T follicular helper cell (primary cell): ENCODE results near the gene PRDM12.
"Not testable (repeated sequence)": the region's sequence is repeated elsewhere in the genome, so short reads cannot be mapped to it uniquely, and the experiment has no call there.

Source experiments
- DNase-seq: peaks from one replicate; pipeline ENCODE4 v3.0.0-alpha.2; 2020; ENCODE audit warnings: low read depth

The PRDM12 gene

DNA sequence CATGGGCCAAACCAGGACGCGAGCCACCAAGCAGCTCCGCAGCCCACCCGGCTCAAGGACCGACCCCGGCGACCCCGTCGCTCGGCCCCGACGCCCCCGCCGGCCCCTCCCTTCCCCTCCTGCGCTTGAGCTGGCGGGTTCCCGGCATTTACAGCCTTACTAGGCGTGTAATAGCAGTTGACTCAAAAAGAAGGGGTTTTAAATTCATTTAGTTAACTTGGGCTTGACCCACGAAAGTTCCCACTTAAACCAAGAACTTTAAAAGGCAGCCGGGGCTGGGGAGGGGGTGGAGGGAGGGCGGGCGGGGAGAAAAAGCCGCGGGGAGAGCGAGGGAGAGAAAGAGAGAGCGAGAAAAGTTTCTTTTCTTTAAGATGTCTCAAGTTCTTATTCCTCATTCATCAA, 636 bp downstream of the PRDM12 start:
- DNase-seq = no peak

DNA sequence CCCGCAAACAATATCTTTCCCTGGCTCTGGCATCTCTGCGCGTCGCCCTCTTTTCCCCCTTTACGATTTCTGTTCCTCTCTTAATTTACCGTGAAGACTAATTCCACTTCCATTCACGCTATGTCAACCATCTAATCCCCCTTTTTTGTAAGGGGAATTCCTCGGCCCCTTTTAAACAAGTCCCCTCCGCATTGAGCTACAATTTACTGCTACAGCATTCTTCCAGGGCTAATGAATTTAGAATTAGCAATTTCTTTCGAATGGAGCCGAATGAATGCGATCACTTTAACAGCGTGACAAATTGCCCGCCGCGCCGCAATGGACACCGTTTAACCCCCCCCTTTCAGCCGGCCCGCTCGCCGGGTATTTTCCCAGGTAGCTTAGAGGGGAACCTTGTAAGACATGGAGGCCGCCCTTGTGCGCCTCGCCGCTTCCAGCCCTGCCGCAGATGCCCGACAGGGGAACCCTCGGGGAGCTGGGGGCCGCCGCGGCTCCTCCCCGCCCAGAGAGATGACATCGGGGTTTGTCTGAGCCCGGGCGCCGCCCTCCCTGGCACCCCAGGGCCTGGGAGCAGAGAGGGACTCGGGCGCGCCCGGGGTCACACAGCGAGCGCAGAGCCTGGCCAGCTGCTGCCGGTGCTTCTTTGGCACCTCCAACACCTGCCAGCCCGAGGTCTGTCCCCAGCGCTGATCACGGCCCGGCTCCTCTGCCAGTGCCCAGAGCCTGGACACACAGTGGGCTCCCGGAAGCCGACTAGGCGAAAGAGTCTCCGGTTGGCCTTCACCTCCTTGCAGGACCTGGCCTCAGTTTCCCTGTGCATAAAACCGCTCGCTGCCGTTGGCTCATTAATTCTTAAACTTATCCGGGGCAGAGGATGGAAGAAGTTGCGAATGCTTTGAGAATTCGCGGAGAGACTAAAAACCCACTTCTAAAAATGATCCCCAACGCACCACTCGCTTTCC, 1.3 kb downstream of the PRDM12 start:
- DNase-seq = no peak

DNA sequence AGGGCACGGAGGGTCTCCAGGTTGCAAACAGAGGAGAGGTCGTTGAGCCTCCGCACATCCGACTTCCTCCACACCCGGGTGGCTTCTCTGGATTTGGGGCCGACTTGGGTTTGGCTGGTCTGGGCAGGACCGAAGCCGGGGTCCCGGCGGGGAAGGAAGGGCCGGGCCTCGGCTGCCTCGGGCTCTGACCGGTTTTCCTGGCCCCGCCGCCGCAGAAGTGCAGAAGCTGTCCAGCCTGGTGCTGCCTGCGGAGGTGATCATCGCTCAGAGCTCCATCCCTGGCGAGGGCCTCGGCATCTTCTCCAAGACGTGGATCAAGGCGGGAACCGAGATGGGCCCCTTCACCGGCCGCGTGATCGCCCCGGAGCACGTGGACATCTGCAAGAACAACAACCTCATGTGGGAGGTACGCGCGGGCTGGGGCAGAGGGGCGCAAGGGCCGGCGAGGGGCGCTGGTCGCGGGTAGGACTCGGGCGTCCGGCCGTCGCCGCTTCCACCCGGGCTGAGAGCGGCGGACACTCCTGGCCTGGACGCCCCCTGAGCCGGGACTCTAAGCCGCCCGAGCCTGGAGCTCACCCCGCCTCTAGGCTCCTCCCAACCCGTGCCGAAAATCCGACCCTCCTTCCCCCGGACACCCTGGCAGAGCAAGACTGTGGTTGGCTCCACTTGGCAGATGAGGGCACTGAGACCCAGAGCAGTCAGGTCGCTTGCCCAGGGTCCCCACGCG, 2.2 kb downstream of the PRDM12 start:
- DNase-seq = no peak

DNA sequence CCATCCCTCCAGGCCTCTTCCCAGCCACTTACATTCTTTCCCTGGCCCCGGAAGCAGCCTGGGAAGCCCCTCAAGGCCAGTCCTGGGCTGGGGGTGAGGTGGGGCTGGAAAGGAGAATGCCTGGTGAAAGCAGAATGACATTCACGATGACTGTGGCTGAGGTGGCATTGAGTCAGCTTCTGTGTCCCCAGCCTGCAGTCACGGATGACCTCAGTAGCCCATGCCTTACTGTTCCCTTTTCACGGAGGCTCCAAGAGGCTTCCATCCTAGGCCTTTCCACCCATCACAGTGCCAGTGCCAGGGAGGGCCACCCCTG, 2.7 kb downstream of the PRDM12 start:
- DNase-seq = no peak

DNA sequence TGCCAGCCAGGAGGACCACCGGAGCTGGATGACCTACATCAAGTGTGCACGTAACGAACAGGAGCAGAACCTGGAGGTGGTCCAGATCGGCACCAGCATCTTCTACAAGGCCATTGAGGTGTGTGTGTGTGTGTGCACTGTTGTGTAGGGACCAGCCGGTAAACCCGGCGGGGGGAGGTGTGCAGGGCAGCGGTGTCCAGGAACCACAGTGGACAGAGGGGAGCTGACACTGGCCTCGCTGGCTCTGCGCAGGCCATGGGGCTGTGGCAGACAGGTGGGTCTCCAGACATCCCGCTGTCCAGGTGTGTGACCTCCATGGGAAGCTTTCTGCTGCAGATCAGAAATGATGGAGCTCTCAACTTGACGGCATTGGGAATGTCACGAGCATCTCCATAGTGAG, 3.8 kb downstream of the PRDM12 start:
- DNase-seq = no peak

DNA sequence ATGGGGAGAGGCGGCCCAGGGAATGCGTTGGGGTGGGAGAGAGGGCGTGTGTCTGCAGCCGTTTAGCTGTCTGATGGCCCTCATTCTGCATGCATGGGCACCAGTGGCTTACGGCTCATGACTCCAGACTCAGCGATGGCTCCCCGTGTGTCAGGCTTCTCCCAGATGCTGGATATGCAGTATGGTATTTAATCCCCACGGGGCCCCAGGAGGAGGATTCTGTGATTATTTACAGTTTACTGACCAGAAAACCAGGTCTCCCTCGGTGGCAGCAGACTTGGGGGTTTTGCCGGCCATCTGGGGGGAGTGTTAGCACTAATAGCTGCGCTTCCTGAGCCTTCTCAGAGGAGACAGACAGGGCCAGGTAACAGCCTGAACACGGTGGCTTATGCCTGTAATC, 4.3 kb downstream of the PRDM12 start:
- DNase-seq = no peak

DNA sequence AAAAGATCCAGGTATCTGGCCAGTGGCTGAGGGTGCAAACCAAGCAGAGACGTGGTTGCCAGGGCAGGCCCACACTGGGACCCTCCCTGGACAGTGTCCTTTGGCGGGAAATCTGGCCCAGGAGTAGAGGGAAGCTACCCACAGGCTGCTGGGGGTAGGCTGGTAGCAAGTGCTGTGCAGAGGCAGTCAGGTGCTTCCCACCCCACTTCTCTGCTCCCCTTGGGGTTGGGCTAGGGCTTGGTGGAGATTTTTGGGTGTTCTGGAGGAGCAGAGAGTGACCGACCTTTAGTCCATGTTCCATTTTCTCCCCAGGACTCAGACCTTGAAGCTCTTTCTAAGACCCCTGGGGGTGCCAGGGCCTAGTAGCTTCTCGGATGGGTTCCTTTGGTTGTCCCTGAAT, 5.6 kb downstream of the PRDM12 start:
- DNase-seq = no peak

DNA sequence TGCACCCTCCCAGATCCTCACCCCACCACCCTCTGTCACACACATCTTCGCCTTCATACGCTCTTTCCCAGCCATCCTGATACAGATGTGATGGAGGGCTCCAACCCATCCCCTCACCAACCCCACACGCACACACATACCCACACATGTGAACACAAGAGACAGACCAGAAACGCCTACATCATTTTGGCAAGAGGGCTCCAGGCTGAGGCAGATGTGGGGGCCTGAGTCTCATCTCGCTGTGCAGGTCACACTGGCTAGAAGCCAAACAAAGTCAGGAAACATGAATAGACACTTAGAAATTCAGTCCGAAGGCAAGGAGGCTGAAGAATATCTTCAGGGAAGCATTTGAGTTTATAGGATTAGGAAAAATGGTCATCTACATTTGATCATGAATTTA, 6.2 kb downstream of the PRDM12 start:
- DNase-seq = no peak

DNA sequence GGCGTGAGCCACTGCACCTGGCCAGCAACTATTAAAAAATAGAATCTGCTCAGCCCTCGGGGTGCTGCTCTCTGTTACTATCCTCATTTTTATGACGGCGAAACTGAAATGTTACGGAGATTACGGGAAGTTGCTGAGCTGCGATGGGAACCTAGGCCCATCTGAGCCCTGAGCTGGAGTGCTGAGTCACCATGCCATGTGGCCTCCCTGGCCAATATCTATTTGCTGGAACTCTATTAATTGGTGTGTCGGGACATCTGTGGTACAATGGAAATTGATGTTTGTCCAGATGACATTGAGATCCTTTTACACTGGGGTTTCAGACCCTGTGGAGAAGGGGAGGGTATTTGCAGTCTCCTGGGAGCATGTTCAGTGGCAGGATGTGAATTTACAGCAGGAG, 8.1 kb downstream of the PRDM12 start:
- DNase-seq = no peak

DNA sequence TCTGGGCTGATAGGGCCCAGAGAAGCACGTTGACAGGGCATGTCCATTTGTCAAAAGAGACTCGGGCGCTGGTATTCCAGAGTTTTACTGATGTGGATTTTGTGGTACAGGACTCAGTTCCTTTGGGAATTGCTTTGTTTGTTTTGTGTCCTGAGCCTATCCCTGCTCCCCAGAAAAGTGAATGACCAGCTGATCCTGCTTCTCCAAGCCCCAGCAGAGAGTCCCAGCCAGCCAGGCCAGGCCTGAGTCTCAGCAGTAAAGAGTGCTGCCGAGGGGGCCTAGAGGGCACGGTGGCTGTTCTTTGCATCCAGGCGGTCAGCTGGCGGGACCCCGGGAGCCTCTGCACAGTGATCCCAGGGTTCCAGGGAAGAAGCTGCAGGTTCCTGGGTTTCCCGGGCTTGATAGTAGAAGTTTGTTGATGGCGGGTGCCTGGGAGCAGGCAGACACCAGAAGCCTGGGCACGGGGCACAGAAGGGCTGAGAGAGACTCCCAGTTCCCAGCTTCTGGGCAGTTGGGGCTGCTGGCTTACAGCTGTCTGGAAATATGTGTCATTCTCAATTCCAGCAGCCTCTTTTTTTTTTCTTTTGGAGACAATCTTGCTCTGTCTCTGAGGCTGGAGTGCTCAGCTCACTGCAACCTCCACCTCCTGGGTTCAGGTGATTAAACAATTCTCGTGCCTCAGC, 8.7 kb downstream of the PRDM12 start:
- DNase-seq = no peak

DNA sequence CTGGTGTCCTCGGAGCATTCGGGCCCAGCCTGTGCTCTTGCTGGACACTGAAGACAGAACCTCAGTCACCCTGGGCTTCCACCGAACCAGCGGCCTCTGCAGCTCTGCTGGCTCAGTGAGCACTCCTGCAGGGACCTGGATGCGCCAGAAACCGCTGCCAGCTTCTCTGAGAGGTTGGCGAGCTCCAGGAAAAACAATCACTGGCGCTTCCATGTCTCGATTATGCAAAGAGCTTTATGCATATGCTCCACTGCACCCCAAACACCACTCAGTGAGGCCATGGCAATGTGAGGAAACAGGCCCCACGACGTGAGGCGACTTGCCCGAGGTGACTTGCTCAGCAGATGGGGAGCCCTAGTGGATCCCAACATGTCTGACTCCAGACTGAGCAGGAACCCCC, 11.0 kb downstream of the PRDM12 start:
- no peak for DNase-seq

DNA sequence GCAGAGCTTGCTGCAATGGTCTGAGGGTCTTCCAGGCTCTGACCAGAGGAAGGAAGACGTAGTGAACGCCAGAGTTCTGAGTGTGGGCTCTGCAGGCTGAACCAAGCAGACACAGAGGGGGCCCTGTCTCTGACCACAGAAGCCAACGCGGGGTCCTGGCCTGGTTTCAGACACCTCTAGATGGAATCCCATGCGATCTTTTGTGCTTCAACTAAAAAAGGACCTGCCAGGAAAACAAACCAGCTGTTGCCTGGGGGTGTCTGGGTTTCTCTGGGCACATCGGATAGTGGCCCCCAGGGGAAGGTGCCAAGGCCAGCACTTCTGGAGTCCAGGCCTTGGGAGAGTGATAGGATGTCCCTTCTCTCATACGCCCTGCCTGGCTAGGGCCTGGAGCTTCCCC, 12.9 kb downstream of the PRDM12 start:
- DNase-seq = no peak

DNA sequence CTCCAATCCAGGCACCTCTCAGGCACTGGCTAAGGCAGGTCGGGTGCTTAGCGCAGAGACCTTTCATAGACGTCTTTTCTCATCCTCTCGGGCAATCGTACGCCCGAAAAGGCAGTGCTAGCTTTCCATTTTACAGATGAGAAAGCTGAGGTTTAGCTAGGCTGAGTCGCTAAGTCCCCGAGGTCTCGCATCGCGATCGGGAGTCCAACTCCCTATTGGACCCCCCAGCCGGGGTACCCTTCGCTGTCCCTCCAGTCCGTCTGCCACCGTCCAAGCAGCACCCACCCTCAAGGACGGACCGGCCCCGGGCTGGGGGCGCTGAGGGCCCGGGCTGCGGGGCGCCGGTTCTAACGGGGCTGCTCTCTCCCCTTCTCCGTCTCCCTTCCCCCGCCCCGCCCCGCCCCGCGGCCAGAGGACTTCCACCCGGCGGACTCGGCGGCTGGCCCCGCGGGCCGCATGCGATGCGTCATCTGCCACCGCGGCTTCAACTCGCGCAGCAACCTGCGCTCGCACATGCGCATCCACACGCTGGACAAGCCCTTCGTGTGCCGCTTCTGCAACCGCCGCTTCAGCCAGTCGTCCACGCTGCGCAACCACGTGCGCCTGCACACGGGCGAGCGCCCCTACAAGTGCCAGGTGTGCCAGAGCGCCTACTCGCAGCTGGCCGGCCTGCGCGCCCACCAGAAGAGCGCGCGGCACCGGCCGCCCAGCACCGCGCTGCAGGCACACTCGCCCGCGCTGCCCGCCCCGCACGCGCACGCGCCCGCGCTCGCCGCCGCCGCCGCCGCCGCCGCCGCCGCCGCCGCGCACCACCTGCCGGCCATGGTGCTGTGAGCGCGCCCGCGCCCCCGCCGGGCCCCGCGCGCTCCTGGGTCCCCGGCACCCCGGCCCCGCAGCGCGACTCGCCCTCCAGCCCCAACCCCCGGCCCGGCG, 16.7 kb downstream of the PRDM12 start:
- DNase-seq = peak; percentile 14

DNA sequence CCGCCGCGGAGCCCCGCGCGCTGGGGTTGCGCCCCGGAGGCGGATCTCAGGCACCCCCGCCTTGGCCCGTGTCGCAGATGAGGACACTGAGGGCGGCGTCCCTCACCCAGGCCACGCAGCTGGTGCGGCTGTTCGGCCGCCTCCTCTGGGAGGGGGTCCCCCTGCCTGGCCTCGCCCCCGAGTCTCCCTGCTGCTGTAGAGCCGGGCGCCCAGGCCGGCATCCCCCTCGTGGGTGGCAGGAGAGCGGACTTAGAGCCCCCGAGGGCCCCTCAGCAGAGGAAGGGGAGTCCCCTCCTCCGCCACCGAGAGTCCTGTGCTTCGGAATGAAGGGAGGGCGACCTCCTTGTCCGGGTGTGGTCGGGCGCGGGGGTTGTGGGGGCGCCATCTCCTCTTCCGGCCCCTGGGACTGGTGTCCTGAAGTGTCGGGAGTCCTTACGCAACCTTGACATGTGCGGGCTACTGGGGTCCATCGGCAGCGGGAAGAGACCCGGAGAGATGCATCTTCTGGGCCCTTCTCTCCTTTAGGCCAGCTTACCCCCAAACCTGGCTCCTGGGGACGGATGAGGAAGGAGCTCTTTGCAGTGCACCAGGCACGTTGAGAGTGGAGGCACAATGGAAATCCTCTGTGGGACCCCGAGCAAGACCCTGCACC, 17.5 kb downstream of the PRDM12 start:
- no peak for DNase-seq

DNA sequence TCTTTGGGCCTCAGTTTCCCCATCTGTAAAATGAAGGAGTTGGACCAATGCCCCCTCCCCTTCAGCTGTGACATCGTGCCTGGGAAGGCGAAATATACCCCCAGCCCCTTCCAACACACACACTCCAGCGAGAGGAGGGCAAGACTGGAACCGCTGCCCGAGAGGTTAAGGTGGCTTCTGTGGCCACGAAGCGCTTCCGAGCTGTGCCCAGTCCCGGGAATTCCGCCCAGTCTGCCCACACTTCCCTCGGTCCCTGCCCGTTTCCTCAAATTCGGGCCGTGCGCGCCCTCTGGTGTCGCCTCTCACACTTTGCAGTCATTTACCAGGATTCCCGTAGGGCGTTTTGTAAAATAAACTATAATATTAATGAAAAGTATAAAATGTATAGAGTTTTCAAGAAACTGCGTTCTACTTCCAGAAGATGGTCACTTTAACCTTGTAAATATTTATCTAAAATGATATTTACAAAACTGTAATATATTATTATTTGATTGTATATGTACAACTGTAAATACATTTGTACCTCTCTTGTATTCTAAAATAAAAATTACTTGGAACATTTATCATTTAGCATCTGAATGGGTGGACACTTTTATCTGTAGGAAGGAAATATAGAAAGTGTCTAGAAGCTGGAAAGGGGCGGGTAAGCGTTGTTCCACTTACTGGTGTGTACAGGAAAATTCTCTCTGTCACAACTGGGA, 18.2 kb downstream of the PRDM12 start:
- peak; percentile 30 for DNase-seq

DNA sequence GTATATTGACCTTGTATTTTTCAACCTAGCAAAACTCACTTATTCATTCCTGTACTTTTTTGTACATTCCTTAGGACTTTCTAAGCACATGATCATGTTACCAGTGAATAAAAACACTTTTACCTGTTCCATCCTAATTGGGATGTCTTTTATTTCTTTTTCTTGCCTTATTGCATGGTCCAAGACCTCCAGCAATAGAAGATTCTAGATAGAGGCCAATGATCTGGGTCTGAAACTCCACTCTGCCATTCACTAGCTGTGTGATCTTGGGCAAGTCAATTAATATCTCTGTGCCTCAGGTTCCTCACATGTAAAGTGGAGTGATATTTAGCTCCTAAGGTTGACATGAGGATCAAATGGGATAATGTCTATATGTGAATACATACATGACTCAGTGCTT, 20.7 kb downstream of the PRDM12 start:
- DNase-seq = no peak

DNA sequence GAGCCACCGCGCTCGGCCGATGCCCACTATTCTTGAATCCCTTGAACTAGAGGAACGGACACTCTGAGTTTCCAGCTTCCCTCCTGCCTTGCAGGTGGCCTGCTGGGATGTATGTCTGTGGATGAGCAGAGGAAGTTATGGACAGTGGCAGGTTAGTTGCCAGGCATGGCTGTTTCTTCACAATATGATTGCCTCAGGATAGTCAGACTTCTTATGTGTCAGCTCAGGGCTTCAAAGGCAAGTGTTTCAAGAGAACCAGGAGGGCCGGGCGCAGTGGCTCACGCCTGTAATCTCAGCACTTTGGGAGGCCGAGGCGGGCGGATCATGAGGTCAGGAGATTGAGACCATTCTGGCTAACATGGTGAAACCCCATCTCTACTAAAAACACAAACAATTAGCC, 21.6 kb downstream of the PRDM12 start:
- DNase-seq = not testable (repeated sequence)

DNA sequence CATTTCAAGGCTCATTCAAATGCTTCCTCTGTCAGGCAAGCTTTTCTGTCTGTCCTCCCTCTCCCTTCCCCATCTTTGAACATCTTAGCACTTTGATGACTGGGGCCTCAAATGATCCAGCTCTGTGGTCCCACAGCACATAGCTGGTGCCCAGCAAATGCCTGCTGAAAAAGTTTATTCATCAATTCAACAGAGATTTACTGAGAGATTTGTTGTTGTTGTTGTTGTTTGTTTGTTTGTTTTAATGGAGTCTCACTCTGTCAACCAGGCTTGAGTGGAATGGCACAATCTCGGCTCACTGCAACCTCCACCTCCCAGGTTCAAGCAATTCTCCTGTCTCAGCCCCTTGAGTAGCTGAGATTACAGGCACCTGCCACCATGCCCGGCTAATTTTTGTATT, 23.2 kb downstream of the PRDM12 start:
- no peak for DNase-seq

DNA sequence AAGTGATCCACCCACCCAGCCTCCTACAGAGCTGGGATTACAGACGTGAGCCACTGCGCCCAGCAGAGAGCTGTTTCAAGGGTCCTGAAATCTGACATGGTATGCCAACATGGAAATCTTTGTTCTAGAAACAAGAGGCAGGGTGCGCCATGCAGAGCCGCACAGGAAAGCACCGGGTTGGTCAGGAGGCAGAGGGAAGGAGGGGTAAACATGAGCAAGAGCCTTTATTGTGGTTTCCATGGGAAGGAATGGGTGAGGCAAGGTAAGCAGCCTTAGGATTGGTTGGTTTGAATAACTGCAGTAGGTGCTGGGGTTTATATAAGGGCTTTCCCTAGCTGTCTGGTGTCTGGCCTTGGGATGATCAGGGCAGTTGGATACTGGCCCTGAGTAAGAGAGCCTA, 23.7 kb downstream of the PRDM12 start:
- DNase-seq = no peak

DNA sequence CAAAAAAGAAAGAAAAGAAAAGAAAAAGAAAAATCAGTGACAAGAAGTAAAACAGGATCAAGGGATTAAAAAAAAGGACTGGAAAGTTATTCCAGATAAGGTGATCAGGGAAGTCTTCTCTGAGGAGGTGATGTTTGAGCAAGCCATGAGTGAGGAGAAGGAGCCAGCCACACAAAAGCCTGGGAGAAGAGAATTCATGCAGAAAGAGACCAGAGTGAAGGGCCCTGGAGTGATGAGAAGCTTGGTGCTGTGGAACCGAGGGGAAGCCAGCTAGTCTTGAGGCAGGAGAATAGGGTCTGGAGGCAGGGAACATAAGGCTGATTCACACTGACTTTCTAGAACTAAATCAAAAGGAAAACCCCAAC, 25.2 kb downstream of the PRDM12 start:
- DNase-seq = no peak
